ENCODE data around the gene PPP3CA.

- TF ChIP-seq CTCF (IDR thresholded peaks at IDR 0.05) = no peak
- no peak for TF ChIP-seq POLR2AphosphoS5 (IDR thresholded peaks at IDR 0.05)
- TF ChIP-seq POLR2A (IDR thresholded peaks at IDR 0.05) = no peak
- TF ChIP-seq EP300 (IDR thresholded peaks at IDR 0.05) = no peak
Observed at GRCh38 chr4:101332424-101332823, 14.9 kb downstream of the PPP3CA start.
